IMR-90 (cell line): ENCODE measurements around the gene PNISR. TPM values are rescaled to one million over a fixed set of nuclear protein-coding genes. Genes with fewer than 3 reads are reported as not detected.

Experiments used
- ATAC-seq: fragments of 200-7000 bp; cut with Tn5 transposase; 2 replicates; pipeline ENCODE4 v1.9.1; 2020; ENCODE audit warnings: low read depth, mild to moderate bottlenecking, moderate library complexity
- BruUV-seq: library from RNA; stranded (reverse); fragments of 400-500 nt; replicated peaks from 2 replicates; lab custom pipeline; 2021; lab: Mats Ljungman, UMichigan
- CTCF ChIA-PET: fragments of 300-600 bp; formaldehyde crosslinking; extraction: SDS; loops from one replicate; lab custom pipeline; 2021; ENCODE audit warnings: antibody characterized with exemption; lab: Yijun Ruan, JAX
- POLR2A ChIA-PET: fragments of 300-600 bp; sonication (Branson Sonifier 250); formaldehyde crosslinking; loops from one replicate; lab custom pipeline; 2022; ENCODE audit warnings: antibody characterized with exemption; ENCODE audit not compliant: unreplicated experiment; lab: Charles Lee
- DNase-seq: peaks from one replicate; pipeline ENCODE4 v3.0.0; 2013
- H2AFZ ChIP-seq: replicated peaks from 2 replicates; pipeline ENCODE3; 2013; ENCODE audit warnings: low read length, mild to moderate bottlenecking; ENCODE audit not compliant: poor library complexity
- H2AK5ac ChIP-seq: 2 replicates; pipeline ENCODE4 v1.6.1; 2013; ENCODE audit warnings: low read depth, low read length, inconsistent platforms
- H2AK9ac ChIP-seq: replicated peaks from 2 replicates; pipeline ENCODE3; 2013; ENCODE audit warnings: mild to moderate bottlenecking, low read depth, low read length, moderate library complexity; ENCODE audit not compliant: poor library complexity
- H2BK120ac ChIP-seq: 2 replicates; pipeline ENCODE4 v1.6.1; 2013; ENCODE audit warnings: low read depth, low read length, inconsistent platforms
- H2BK15ac ChIP-seq: 3 replicates; pipeline ENCODE4 v1.6.1; 2013; ENCODE audit warnings: low read depth, low read length, inconsistent platforms
- H2BK20ac ChIP-seq: 2 replicates; pipeline ENCODE4 v1.6.1; 2013; ENCODE audit warnings: low read depth, mild to moderate bottlenecking, inconsistent platforms, low read length, moderate library complexity
- H2BK5ac ChIP-seq: 2 replicates; pipeline ENCODE4 v1.6.1; 2013; ENCODE audit warnings: mild to moderate bottlenecking, low read depth, low read length, inconsistent platforms; ENCODE audit not compliant: poor library complexity, severe bottlenecking
- H3K14ac ChIP-seq: replicated peaks from 2 replicates; pipeline ENCODE4 v1.6.1; 2013; ENCODE audit warnings: low read depth, low read length, inconsistent platforms
- H3K18ac ChIP-seq: 2 replicates; pipeline ENCODE4 v1.6.1; 2013; ENCODE audit warnings: low read depth, low read length, control low read depth
- H3K23ac ChIP-seq: 2 replicates; pipeline ENCODE4 v1.6.1; 2013; ENCODE audit warnings: low read depth, low read length, inconsistent platforms
- H3K27ac ChIP-seq: 2 replicates; pipeline ENCODE4 v1.5.1; 2013; ENCODE audit warnings: mild to moderate bottlenecking, control low read depth, low read length; ENCODE audit not compliant: insufficient read depth
- H3K27me3 ChIP-seq: 2 replicates; pipeline ENCODE4 v1.6.1; 2013; ENCODE audit warnings: low read length; ENCODE audit not compliant: control insufficient read depth, insufficient read depth
- H3K36me3 ChIP-seq: 2 replicates; pipeline ENCODE4 v1.6.1; 2013; ENCODE audit warnings: low read length, mixed read lengths; ENCODE audit not compliant: control insufficient read depth, insufficient read depth
- H3K4ac ChIP-seq: 2 replicates; pipeline ENCODE4 v1.6.1; 2013; ENCODE audit warnings: low read depth, low read length, inconsistent platforms
- H3K4me1 ChIP-seq: 2 replicates; pipeline ENCODE4 v1.6.1; 2013; ENCODE audit warnings: low read length, mixed read lengths; ENCODE audit not compliant: control insufficient read depth, insufficient read depth
- H3K4me2 ChIP-seq: 2 replicates; pipeline ENCODE4 v1.6.1; 2013; ENCODE audit warnings: low read depth, mild to moderate bottlenecking, control low read depth, low read length, moderate library complexity
- H3K4me3 ChIP-seq: 2 replicates; pipeline ENCODE4 v1.5.1; 2013; ENCODE audit warnings: low read depth, mild to moderate bottlenecking, control low read depth, low read length, moderate library complexity; ENCODE audit not compliant: insufficient read depth
- H3K56ac ChIP-seq: 2 replicates; pipeline ENCODE4 v1.6.1; 2013; ENCODE audit warnings: low read length, inconsistent platforms; ENCODE audit not compliant: insufficient read depth; ENCODE audit errors: extremely low read depth
- H3K79me1 ChIP-seq, 2 experiments: 2 replicates each; pipeline ENCODE4 v1.6.1; 2013; ENCODE audit warnings: low read length in 2 of 2, inconsistent platforms in 1 of 2, low read depth in 1 of 2
- H3K9ac ChIP-seq: 2 replicates; pipeline ENCODE4 v1.6.1; 2013; ENCODE audit warnings: low read depth, low read length, control low read depth
- H3K9me1 ChIP-seq: 2 replicates; pipeline ENCODE4 v1.6.1; 2013; ENCODE audit warnings: low read length, inconsistent platforms; ENCODE audit not compliant: insufficient read depth
- H3K9me3 ChIP-seq: 2 replicates; pipeline ENCODE4 v1.6.1; 2013; ENCODE audit warnings: low read length; ENCODE audit not compliant: control insufficient read depth, insufficient read depth
- H4K20me1 ChIP-seq: 2 replicates; pipeline ENCODE4 v1.6.1; 2013; ENCODE audit warnings: low read length, inconsistent platforms; ENCODE audit not compliant: insufficient read depth
- H4K5ac ChIP-seq: 2 replicates; pipeline ENCODE4 v1.6.1; 2013; ENCODE audit warnings: mild to moderate bottlenecking, low read depth, low read length, control low read depth
- H4K8ac ChIP-seq, 2 experiments: 2 replicates each; pipeline ENCODE4 v1.6.1; 2013; ENCODE audit warnings: low read depth in 2 of 2, low read length in 2 of 2, control low read depth in 1 of 2, inconsistent platforms in 1 of 2
- H4K91ac ChIP-seq: 2 replicates; pipeline ENCODE4 v1.6.1; 2013; ENCODE audit warnings: low read depth, low read length, inconsistent platforms; ENCODE audit not compliant: insufficient read depth
- RFX5 ChIP-seq: IDR thresholded peaks from 2 replicates; pipeline ENCODE4 v1.8.0; 2012; ENCODE audit warnings: low read depth, mild to moderate bottlenecking, low read length, moderate library complexity
- WGBS, 2 experiments: methylation state at CpG; one replicate each; pipeline versions ENCODE4 v1.1.5 to v1.1.7; 2013; ENCODE audit warnings: missing lambda C conversion rate in 2 of 2; ENCODE audit not compliant: insufficient read length in 1 of 2; ENCODE audit errors: extremely low coverage in 2 of 2; 5-methylcytosine and 5-hydroxymethylcytosine counted together
- dilution Hi-C: fragments of 300-500 bp; cut with HindIII; formaldehyde crosslinking; loops from one replicate; pipeline ENCODE4 v1.14.3; 2018; ENCODE audit warnings: low sequenced_read_pairs; ENCODE audit not compliant: unreplicated experiment
- in situ Hi-C: fragments of 300-500 bp; cut with MboI; formaldehyde crosslinking; loops from 3 replicates; pipeline ENCODE4 v1.14.3; 2019; ENCODE audit warnings: low sequenced_read_pairs, inconsistent platforms, mixed read lengths
- intact Hi-C: fragments of 100-400 bp; cut with micrococcal nuclease; formaldehyde crosslinking; loops from 2 replicates; pipeline ENCODE4 v1.10.0; 2022
- polyA plus RNA-seq, 3 experiments: library from polyadenylated mRNA; depleted of rRNA; stranded (reverse); fragments of >200 nt; gene quantifications; 2 replicates each; pipeline ENCODE4 v1.2.3, GENCODE V29; 2012; ENCODE audit warnings: low replicate concordance in 1 of 3
- total RNA-seq: library from RNA; depleted of rRNA; stranded (reverse); fragments of >200 nt; gene quantifications from 2 replicates; pipeline ENCODE4 v1.2.3, GENCODE V29; 2012

The PNISR gene
- total and polyA plus RNA-seq, 2 of the 4 experiments (the other 2 are of a cell fraction): 44.5 to 46.2 TPM

DNA sequence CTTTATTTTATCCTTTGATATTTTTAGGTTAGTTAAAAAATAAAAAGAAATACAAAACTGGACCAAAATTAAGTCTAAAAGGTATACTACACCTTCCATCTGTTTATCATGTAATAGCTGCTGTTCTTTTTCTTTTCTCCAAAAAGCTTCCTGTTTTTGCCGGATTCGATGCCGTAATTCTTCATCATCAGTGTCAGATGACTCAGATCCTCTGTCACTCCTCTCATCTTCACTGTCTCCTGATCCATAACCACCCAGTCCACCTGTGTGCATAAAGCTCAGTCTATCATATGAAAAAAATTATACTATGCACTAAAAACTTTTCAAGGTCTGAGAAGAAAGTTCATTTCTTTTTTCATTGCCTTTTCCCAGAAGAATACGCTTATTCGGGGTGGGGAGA lies 22.7 kb downstream of the PNISR start:
- no peak overlapping the region for H2BK5ac ChIP-seq
- H2AK5ac ChIP-seq: no peak overlapping the region
- H3K27me3 ChIP-seq: no peaks in the 10 kb centered on the region
- ChIA-PET POLR2A (no interaction called here), CTCF (interaction anchor here (0.8 kb wide), 1 partner anchor 38 kb away, joined by 3 read pairs; no protein-coding TSS in a partner anchor)
- H4K20me1 ChIP-seq: no peaks in the 10 kb centered on the region
- no peaks in the 10 kb centered on the region for H3K9me3 ChIP-seq
- no peak overlapping the region for H2BK20ac ChIP-seq
- H3K9ac ChIP-seq: no peak overlapping the region
- no peak overlapping the region for H3K23ac ChIP-seq
- in situ Hi-C loops: no loop called here
- H3K4me3 ChIP-seq: no peak overlapping the region
- no peak overlapping the region for H2AK9ac ChIP-seq
- no peak overlapping the region for H3K18ac ChIP-seq
- no peaks in the 10 kb centered on the region for H3K9me1 ChIP-seq
- no peak overlapping the region for H2AFZ ChIP-seq
- 100% methylated on average over 1 of the region's 5 CpGs; no CpG with 5 or more reads in 1 of the 2 experiments for WGBS, 2 experiments
- H3K27ac ChIP-seq: no peak overlapping the region
- peaks cover 40% of the 10 kb centered on the region for H3K36me3 ChIP-seq
- dilution Hi-C loops: no loop called here
- no peak overlapping the region for H3K4ac ChIP-seq
- H3K14ac ChIP-seq: no peak overlapping the region
- no peaks in the 10 kb centered on the region for H3K4me1 ChIP-seq
- intact Hi-C loops: loop anchor here (10.0 kb wide), 1 partner anchor 152 kb away; no protein-coding TSS in a partner anchor
- no peak overlapping the region for H4K8ac ChIP-seq
- no peak overlapping the region for H2BK120ac ChIP-seq
- no peak overlapping the region for H3K56ac ChIP-seq
- H3K4me2 ChIP-seq: no peak overlapping the region
- no TSS peak for BruUV-seq
- ATAC-seq: no peak
- H4K5ac ChIP-seq: no peak overlapping the region
- DNase-seq: no peak
- no peak overlapping the region for H4K91ac ChIP-seq
- TF ChIP-seq RFX5: no peak
- H2BK15ac ChIP-seq: no peak overlapping the region
- peaks cover 0 to 8% of the 10 kb centered on the region in 2 experiments; a peak in 3 of 4 replicates for H3K79me1 ChIP-seq
